Mesenchymal stem cell (in vitro differentiated cells and primary cell): Measurements from ENCODE around the gene FSTL3.

Experiments
- DNase-seq: peaks from one replicate; pipeline ENCODE4 v3.0.0-alpha.2; 2013
- H2AFZ ChIP-seq: one replicate; pipeline ENCODE4 v1.6.1; 2013; ENCODE audit warnings: low read depth, mild to moderate bottlenecking, control low read depth, inconsistent platforms, low read length, moderate library complexity
- H2AK5ac ChIP-seq: 2 replicates; pipeline ENCODE4 v1.6.1; 2013; ENCODE audit warnings: low read length, moderate library complexity, mild to moderate bottlenecking, inconsistent platforms; ENCODE audit not compliant: severe bottlenecking
- H2BK120ac ChIP-seq: one replicate; pipeline ENCODE4 v1.6.1; 2013; ENCODE audit warnings: low read depth, mild to moderate bottlenecking, inconsistent platforms, low read length, moderate library complexity
- H2BK12ac ChIP-seq, 2 experiments: one replicate each; pipeline ENCODE4 v1.6.1; 2013; ENCODE audit warnings: inconsistent platforms in 2 of 2, low read length in 2 of 2, mild to moderate bottlenecking in 2 of 2, moderate library complexity in 2 of 2, control low read depth in 1 of 2
- H2BK15ac ChIP-seq: one replicate; pipeline ENCODE4 v1.6.1; 2013; ENCODE audit warnings: mild to moderate bottlenecking, low read depth, inconsistent platforms; ENCODE audit not compliant: poor library complexity, severe bottlenecking
- H2BK5ac ChIP-seq: 2 replicates; pipeline ENCODE4 v1.6.1; 2013; ENCODE audit warnings: low read depth, mild to moderate bottlenecking, low read length, control low read depth, inconsistent platforms; ENCODE audit not compliant: poor library complexity, severe bottlenecking
- H3K14ac ChIP-seq, 2 experiments: one replicate each; pipeline ENCODE4 v1.6.1; 2013; ENCODE audit warnings: inconsistent platforms in 2 of 2, low read length in 2 of 2, control low read depth in 1 of 2, mild to moderate bottlenecking in 1 of 2, moderate library complexity in 1 of 2
- H3K18ac ChIP-seq, 2 experiments: one replicate each; pipeline ENCODE4 v1.6.1; 2013; ENCODE audit warnings: inconsistent platforms in 2 of 2, low read length in 2 of 2, control low read depth in 1 of 2, low read depth in 1 of 2, mild to moderate bottlenecking in 1 of 2
- H3K23ac ChIP-seq, 2 experiments: one replicate each; pipeline ENCODE4 v1.6.1; 2013; ENCODE audit warnings: inconsistent platforms in 2 of 2, low read length in 2 of 2, mild to moderate bottlenecking in 2 of 2, moderate library complexity in 2 of 2, control low read depth in 1 of 2
- H3K27ac ChIP-seq: 2 replicates; pipeline ENCODE4 v1.5.1; 2013; ENCODE audit warnings: mild to moderate bottlenecking, moderate library complexity, low read length, control low read depth, inconsistent platforms; ENCODE audit not compliant: poor library complexity, severe bottlenecking
- H3K27me3 ChIP-seq, 2 experiments: 2 replicates each; pipeline versions ENCODE4 v1.6.1 to v1.7.0; 2013; ENCODE audit warnings: low read length in 2 of 2, mild to moderate bottlenecking in 2 of 2, moderate library complexity in 2 of 2, control low read depth in 1 of 2, inconsistent platforms in 1 of 2; ENCODE audit not compliant: control insufficient read depth in 1 of 2, insufficient read depth in 1 of 2
- H3K36me3 ChIP-seq, 2 experiments: 2 replicates each; pipeline versions ENCODE4 v1.6.1 to v1.7.0; 2013; ENCODE audit warnings: low read length in 2 of 2, control low read depth in 1 of 2, inconsistent platforms in 1 of 2, low read depth in 1 of 2, mild to moderate bottlenecking in 1 of 2; ENCODE audit not compliant: insufficient read depth in 2 of 2, control insufficient read depth in 1 of 2
- H3K4ac ChIP-seq, 2 experiments: one replicate each; pipeline ENCODE4 v1.6.1; 2013; ENCODE audit warnings: inconsistent platforms in 2 of 2, low read length in 2 of 2, mild to moderate bottlenecking in 2 of 2, moderate library complexity in 2 of 2, control low read depth in 1 of 2, low read depth in 1 of 2
- H3K4me1 ChIP-seq: 2 replicates; pipeline ENCODE4 v1.6.1; 2013; ENCODE audit warnings: low read depth, low read length, control low read depth; ENCODE audit not compliant: control insufficient read depth, insufficient read depth
- H3K4me2 ChIP-seq: 2 replicates; pipeline ENCODE4 v1.6.1; 2013; ENCODE audit warnings: low read length, mild to moderate bottlenecking, inconsistent platforms; ENCODE audit not compliant: poor library complexity, severe bottlenecking
- H3K4me3 ChIP-seq, 2 experiments: 2 replicates each; pipeline versions ENCODE4 v1.5.1 to v1.7.0; 2013; ENCODE audit warnings: low read length in 2 of 2, mild to moderate bottlenecking in 2 of 2, control low read depth in 1 of 2, low read depth in 1 of 2; ENCODE audit not compliant: insufficient read depth in 1 of 2
- H3K79me1 ChIP-seq: replicated peaks from 2 replicates; pipeline ENCODE4 v1.6.1; 2013; ENCODE audit warnings: mild to moderate bottlenecking, control low read depth, low read length, inconsistent platforms; ENCODE audit not compliant: poor library complexity, severe bottlenecking
- H3K9ac ChIP-seq: 2 replicates; pipeline ENCODE4 v1.7.0; 2013; ENCODE audit warnings: mild to moderate bottlenecking, low read length, moderate library complexity
- H3K9me3 ChIP-seq: 2 replicates; pipeline ENCODE4 v1.7.0; 2013; ENCODE audit warnings: mild to moderate bottlenecking, low read length; ENCODE audit not compliant: control insufficient read depth
- H4K8ac ChIP-seq: one replicate; pipeline ENCODE4 v1.6.1; 2013; ENCODE audit warnings: inconsistent platforms, mild to moderate bottlenecking, low read length, moderate library complexity
- H4K91ac ChIP-seq: one replicate; pipeline ENCODE4 v1.6.1; 2013; ENCODE audit warnings: mild to moderate bottlenecking, low read length, inconsistent platforms
- WGBS: methylation state at CpG from one replicate; pipeline ENCODE4 v1.1.7; 2013; ENCODE audit warnings: mixed read lengths; 5-methylcytosine and 5-hydroxymethylcytosine counted together

FSTL3 gene

DNA sequence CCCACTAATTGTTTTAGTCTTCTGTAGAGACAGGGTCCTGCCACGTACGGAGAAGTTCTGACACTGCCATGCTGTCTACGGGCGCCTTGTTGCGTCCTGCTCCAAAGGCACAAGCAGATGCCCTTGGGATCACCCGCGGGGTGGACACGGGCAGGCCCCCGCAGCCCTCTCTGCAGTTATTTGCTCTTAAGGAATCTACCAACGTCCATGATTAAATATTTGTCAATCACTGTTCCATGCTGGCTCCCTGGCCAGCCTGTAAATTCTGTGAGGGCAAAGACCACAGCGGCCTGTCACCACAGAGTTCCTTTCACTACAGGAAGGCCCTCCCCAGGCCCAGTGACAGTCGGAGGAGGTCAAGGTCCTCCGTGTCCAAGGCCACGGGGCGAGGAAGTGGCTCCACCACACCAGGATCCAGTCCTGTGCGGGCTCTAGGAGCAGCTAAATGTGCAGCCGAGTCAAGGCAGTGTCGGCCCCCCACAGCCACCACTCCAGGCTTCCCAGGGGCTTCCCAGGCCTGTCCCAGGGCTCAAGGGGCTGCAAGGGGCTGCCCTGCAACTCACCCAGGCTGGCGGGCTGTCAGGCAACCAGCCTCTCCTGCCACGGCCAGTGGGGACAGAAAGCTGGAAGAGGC is 15.3 kb upstream of the FSTL3 start:
- Histone ChIP-seq H2BK120ac (no peak overlapping the region), H3K27me3 (no peaks in the 10 kb centered on the region), H4K91ac (peak overlapping the region; percentile 22), H2BK12ac (no peak overlapping the region), H3K4ac (peak overlapping the region in 1 of 2 experiments; percentile 31), H3K14ac (no peak overlapping the region), H3K9ac (peak overlapping the region; percentile 90), H2BK5ac (no peak overlapping the region), H3K9me3 (no peaks in the 10 kb centered on the region), H2BK15ac (no peak overlapping the region), H2AFZ (no peak overlapping the region), H3K36me3 (peaks cover 0 to 53% of the 10 kb centered on the region in 2 experiments), H3K79me1 (peaks cover 1% of the 10 kb centered on the region), H3K4me3 (peak overlapping the region; percentile 33 to 90), H2AK5ac (no peak overlapping the region), H3K23ac (peak overlapping the region in 1 of 2 experiments; percentile 2), H3K18ac (no peak overlapping the region), H3K4me2 (peak overlapping the region; percentile 52), H4K8ac (no peak overlapping the region), H3K27ac (peak overlapping the region; percentile 3), H3K4me1 (peaks cover 51% of the 10 kb centered on the region)
- 87% methylated on average over 19 of the region's 20 CpGs for WGBS
- DNase-seq = no peak

DNA sequence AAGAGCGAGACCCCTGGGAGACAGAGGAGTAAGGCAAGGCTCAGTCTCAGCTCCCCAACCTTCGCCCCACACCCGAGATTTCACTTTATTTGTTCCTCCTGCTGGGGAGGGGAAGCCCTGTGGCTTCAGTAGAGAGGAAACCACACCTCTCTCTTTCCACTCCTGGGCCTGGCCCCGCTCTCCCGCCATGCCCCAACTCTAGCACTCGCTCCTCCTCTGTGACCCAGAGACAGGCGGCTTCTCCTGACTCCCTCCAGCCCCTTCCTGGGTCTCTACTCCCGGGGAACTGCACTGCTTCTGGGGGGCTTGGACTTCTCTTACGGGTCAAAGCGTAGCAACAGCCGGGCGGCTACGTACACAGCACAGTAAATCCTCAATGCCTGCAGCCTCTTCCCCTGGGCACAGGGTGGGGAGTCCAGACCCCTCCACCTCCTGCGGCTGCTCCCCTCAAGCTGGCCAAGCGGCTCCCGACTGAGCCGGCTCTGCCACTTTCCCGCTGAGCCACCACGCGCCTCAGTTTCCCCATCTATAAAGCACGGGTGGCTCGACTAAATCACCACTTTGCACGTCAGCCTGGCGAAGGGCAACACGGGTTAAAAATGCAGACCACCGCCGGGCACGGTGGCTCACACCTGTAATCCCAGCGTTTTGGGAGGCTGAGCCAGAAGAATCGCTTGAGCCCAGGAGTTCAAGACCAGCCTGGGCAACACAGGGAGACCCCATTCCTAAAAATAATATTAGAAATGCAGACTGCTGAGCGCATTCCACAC is 14.6 kb upstream of the FSTL3 start:
- Histone ChIP-seq H3K18ac (peak overlapping the region in 1 of 2 experiments; percentile 95), H3K4ac (peak overlapping the region in 1 of 2 experiments; percentile 31), H3K79me1 (peaks cover 1% of the 10 kb centered on the region), H4K8ac (no peak overlapping the region), H3K14ac (no peak overlapping the region), H3K4me2 (peak overlapping the region; percentile 52), H2AFZ (no peak overlapping the region), H3K9me3 (no peaks in the 10 kb centered on the region), H2BK5ac (no peak overlapping the region), H3K23ac (no peak overlapping the region), H2BK120ac (no peak overlapping the region), H3K4me1 (peaks cover 51% of the 10 kb centered on the region), H3K9ac (peak overlapping the region; percentile 90), H4K91ac (peak overlapping the region; percentile 22), H3K27ac (peak overlapping the region; percentile 3), H3K4me3 (peak overlapping the region; percentile 90 to 98), H3K27me3 (no peaks in the 10 kb centered on the region), H3K36me3 (peaks cover 0 to 49% of the 10 kb centered on the region in 2 experiments), H2BK15ac (no peak overlapping the region), H2BK12ac (no peak overlapping the region), H2AK5ac (no peak overlapping the region)
- DNase-seq = peak; percentile 28
- 56% methylated on average over 31 of the region's 31 CpGs for WGBS

DNA sequence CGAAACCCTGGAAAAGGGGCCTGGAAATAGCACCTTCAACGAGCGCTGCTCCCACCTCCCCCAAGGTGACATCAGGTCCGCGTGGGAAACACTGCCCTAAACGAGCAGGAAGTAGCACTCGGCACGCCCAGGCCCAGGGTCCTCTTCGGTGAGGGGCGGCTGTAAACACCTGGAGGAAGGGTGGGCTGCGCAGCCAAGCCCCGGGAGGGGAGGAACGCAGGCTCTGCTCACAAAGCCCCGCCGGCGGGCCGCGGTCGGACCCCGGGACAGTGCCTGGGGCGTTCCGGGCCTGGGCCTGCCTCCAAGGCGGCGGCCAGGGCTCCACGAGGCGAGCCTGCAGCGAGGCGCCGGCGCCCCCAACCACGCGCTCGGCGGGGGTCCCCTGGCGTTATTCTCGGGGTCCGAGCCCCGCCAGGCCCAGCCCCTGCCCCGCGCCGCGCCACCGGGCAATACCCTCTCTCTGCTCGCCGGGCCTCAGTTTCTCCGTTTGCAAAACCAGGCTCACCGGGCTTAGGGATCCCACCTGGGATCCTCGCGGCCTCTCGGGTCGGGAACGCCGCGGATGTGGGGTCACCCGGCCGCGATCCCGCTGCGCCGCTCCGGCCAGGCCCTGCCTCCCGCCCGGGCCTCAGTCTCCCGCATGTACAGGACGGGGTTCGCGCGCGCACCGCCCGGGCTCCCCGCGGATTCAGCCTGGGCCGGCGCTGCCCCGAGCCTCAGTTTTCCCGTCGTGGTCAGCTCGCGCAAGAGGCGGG is 13.8 kb upstream of the FSTL3 start:
- 1% methylated on average over 54 of the region's 81 CpGs for WGBS
- Histone ChIP-seq H3K27ac (no peak overlapping the region), H2BK15ac (peak overlapping the region; percentile 40), H2BK120ac (peak overlapping the region; percentile 64), H4K8ac (peak overlapping the region; percentile 91), H3K18ac (peak overlapping the region; percentile 91 to 95), H3K9ac (peak overlapping the region; percentile 90), H2AFZ (peak overlapping the region; percentile 84), H3K4me2 (peak overlapping the region; percentile 52), H2BK12ac (no peak overlapping the region), H3K36me3 (peaks cover 0 to 41% of the 10 kb centered on the region in 2 experiments), H3K4ac (peak overlapping the region; percentile 76 to 90), H3K79me1 (peaks cover 1% of the 10 kb centered on the region), H3K9me3 (no peaks in the 10 kb centered on the region), H4K91ac (peak overlapping the region; percentile 87), H3K27me3 (no peaks in the 10 kb centered on the region), H2AK5ac (no peak overlapping the region), H3K23ac (peak overlapping the region; percentile 75 to 82), H3K4me1 (peaks cover 43% of the 10 kb centered on the region), H3K14ac (peak overlapping the region; percentile 83 to 97), H2BK5ac (peak overlapping the region; percentile 50), H3K4me3 (peak overlapping the region; percentile 90 to 98)
- peak; percentile 45 for DNase-seq
